ENCODE data around the gene MAP3K1.
"Not testable (repeated sequence)": the region's sequence is repeated elsewhere in the genome, so short reads cannot be mapped to it uniquely, and the experiment has no call there.

Gene MAP3K1

DNA sequence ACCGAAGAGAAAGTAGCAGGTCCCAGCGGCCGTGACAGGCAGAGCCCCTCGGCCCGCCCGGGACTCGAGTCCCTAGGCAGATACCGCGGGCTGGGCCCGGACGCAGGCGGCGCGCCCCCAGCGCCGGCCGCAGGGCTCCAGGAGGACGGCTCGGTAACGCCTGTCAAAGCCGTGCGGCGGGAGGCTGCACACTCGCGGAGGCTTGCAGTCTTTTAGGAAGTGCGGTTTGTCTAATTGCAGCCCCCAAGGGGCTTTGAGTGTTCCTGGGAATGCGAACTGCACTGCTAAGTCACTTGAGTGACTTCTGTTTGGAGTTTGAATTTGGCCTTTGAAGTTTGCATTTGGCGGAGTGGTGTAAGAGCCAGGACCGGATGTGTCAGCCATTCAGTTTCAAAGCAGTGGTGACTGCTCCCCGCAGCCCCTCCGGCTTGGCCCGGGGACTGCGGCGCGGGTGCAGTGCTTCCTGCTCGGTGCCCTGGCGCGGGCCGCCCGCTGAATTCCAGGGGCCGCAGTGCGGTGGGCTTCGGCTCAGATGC lies 1.3 kb downstream of the MAP3K1 start:
- no peak for DNase-seq

GRCh38 chr5:56817263-56818014 lies 2.1 kb downstream of the MAP3K1 start:
- DNase-seq: no peak

- no peak for DNase-seq
Measured at GRCh38 chr5:56818450-56819037, 3.2 kb downstream of the MAP3K1 start.

DNA sequence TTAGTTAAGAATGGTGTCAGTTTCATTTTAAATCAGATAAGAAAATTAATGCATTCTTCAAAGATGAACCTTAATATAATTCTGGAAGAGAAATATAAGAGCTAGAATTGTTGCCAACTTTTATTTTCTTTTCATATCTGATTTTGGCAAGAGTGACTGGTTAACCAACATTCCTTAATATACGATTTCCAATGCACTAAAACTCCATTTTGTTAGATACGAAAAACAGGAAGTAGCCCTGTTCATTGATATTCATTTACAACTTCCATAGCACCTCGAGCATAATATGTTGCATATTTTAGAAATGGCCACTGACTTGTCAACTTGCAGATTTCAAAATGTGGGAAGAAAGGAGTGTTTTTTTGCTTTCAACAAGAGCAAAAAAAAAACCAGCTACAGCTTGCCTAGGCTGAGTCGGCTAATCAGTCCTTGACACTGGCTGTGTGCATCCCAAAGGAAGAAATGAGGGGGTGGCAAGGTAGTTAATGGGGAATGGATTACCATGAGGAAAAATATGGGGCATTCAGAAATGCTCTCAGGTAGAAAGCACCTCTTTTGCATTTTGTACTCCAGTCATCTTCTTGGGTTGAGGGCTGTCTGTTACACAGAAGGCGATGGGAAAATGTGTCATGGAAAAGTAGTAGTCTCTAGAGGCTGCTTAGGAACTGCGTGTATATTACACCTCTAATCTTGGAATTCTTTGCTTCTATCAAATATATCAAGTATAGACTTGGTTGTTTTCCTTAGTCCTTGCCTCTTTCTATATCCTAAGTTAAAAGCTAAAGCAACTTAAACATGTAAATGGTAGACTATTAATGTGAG lies 3.9 kb downstream of the MAP3K1 start:
- no peak for DNase-seq

DNA sequence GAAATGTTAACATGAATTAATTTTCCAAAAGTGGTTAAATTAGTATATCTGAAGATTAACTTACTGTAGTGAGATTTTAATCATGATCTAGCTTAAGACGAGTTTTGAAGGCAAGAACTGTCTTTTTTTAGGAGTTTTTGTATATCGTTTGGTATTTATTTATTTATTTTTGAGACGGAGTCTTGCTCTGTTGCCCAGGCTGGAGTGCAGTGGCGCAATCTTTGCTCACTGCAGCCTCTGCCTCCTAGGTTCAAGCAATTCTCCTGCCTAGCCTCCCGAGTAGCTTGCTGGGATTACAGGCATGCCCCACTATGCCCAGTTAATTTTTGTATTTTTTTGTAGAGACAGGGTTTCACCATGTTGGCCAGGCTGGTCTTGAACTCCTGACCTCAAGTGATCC lies 6.5 kb downstream of the MAP3K1 start:
- DNase-seq: not testable (repeated sequence)

GRCh38 chr5:56822981-56823380 lies 7.6 kb downstream of the MAP3K1 start:
- no peak for DNase-seq

- DNase-seq: no peak
Measured at GRCh38 chr5:56824019-56824418, 8.7 kb downstream of the MAP3K1 start.

DNA sequence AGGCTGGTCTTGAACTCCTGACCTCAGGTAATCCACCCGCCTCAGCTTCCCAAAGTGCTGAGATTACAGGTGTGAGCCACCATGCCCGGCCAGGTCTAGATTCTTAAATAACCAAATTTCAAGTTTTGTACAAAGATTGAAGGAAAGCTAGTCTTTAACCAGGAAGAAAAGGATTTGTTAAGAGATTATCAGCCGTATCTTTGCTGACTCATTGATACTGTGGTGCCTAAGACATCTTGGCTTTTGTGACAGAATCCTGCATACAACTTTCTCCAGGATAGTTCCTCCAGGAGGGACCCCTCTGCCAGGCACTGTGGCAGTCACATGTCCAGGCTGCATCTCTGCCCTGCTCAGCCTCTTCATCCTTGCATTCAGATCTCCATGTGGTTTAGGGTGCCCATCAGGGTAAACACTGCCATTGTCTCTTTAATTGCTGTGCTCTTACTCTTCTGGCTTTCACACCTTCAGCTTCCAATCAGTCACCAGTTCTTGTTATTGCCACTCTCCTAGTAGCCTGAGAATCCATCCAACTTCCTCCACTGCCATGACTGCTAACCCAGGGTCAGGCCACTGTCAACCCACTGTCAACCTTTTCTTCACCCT lies 10.0 kb downstream of the MAP3K1 start:
- DNase-seq: no peak

GRCh38 chr5:56827049-56827448 lies 11.7 kb downstream of the MAP3K1 start:
- DNase-seq: no peak

DNA sequence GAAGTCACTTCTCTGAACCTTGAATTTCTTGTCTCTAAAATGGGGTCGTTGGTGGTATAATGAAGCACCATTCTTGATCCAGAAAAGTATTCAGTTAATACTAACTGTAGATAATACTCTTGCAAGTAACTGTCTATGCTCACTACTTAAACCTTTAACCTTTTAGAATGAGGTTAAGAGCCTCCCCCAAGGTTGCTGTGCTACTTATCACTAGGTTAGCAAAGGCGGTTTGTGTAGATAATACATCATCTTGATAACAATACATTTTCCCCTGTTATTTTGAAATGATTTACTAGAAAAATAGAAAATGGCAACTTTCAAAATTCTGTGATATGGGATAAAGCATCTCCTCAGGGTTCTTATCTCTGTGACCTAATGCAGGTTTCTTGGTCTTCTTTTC lies 12.6 kb downstream of the MAP3K1 start:
- DNase-seq: no peak

- no peak for DNase-seq
Measured at GRCh38 chr5:56829137-56829908, 14.0 kb downstream of the MAP3K1 start.

DNA sequence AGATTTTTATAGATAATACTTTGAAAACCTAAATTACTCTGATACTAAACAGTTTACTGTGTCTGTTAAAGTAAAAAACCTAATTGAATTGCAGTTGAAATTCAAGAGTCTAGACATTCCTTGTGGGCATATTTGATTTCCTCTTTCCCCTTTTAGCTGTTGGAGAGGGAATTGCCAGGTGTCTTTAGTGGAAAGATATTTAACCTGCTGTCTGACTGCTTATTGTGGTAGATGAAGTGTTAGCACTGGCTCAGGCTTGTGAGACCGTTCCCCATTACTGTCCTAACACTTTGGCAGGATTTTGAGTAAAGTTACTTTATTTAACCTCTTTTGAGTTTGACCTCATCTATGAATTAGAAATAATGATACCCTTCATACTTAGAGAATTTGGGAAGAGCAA lies 16.4 kb downstream of the MAP3K1 start:
- no peak for DNase-seq

- no peak for DNase-seq
Measured at GRCh38 chr5:56833325-56833724, 18.0 kb downstream of the MAP3K1 start.

DNA sequence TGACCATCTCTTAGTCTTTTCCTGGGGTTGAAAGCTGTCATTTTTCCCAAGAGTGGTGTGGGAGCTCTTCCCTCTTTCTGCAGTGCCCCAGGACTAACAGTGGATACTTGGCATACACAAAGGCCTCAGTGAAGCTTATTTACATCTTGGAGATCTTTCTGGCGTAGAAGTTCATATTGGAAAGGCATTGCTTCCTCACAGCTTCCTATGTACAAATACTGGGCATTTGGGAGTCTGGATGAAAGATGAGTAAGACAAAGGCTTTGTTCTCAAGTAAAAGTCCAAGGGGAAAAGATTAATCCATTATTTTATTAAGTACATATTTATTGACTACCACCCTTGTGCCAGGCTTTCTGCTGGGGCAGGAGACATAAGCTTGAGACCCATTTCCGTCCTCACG lies 22.0 kb downstream of the MAP3K1 start:
- no peak for DNase-seq

GRCh38 chr5:56837956-56838355 lies 22.6 kb downstream of the MAP3K1 start:
- no peak for DNase-seq

DNA sequence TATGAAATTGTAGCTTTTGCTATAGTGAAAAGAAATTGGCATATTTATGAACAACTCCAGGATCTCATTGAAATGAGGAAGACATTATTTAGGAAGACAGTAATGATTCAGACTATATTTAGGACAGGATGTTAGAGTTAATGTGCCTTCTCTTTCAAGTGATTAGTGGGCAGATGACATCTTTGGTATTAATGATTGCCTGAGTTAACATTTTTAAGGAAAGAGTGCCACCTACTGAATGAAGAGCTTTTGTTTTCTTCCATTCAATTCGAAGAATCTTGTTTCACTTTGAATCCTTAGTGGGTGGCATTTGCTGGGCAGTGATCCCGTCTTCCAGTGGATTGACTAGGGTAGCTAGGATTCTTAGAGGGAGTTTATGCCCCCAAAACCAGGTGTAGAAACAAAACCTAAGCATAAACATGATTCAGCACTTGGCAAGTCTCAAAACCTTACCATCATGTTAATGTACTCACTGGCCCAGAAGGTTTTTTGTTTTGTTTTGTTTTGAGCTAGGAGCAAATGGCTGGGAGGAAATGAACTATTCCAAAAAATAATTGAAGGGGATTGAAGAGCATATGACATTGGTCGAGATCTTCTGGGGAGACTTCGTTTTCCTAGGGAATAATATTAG lies 23.2 kb downstream of the MAP3K1 start:
- peak; percentile 53 for DNase-seq

GRCh38 chr5:56839062-56839461 lies 23.7 kb downstream of the MAP3K1 start:
- no peak for DNase-seq

DNA sequence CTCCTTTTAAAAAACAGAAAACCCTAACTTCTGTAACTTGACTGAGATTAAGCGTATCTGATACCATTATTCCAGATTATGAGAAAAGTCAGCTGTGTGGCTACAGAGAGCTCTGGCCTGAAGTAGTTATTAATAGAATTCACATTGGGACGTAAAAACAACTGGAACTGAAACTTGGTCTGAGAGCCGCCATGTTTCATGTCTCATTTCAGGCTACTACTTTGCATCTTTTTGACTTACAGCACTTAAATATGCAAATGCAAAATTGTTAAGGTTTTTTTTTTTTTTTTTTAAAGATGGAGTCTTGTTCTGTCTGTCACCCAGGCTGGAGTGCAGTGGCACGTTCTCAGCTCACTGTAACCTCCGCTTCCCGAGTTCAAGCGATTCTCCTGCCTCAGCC lies 25.2 kb downstream of the MAP3K1 start:
- DNase-seq: no peak

- no peak for DNase-seq
Measured at GRCh38 chr5:56845277-56845676, 29.9 kb downstream of the MAP3K1 start.

DNA sequence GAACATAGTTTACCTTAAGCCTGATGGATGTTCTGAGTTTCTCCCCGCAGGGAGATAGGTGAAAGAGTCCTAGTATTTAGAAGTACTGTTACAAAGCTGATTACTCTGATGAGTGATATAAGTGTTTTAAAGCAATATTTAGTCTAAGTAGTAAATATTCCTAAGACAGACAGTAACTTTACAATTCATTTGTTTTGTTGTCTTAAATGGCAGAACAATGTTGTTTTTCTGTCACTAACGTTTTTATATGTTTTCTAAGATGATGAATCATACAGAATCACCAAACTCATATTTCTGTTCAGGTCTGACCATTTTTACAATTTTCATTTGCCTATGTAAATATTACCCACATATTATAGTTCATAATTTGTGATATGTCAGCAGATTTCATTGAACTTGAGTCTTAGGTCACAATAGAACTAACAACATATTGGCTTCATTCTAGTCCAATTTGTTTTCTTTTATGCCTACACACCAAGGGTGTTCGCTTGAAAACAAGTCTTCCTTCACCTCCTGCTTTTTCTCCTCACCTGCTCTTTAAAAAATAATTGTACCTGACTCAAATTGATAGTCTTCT lies 30.6 kb downstream of the MAP3K1 start:
- DNase-seq: no peak

DNA sequence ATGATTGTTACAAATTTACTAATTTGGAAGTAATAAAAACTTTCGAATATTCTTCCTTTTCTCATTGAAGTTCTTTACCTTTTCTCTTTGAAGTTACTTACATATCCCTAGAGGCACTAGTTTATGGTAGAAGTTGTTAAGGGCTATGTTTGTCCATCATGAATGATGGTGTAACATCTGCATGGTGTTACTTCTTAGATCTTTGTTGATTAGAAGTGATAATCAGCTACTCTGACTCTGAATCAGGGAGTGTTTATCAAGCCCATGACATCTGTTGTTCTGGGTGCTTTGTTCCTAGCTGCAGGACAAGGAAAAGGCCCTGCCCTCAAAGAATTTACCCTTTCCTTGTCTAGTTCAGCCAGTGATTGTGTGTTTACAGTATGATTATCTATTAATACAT lies 32.9 kb downstream of the MAP3K1 start:
- DNase-seq: no peak

DNA sequence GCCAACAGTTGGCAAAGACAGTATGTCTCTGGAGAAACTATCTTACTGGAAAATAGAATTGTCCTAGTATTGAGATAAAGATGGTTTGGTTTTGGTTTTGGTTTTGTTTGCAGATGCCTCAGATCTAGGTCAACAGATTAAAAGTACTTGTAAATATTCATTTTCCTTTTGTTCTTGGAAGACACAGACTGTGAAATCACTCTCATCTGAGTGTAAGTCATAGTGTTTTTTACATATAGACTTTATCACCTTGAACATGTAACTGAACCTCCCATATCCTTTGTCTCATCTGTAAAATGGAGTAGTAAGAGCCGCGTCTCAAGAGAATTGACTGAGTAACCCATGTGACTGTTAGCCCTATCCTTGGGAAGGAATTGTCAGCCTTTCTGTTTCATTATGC lies 34.3 kb downstream of the MAP3K1 start:
- DNase-seq: no peak

Measured in NCI-H1436 (cell line).